Heart right ventricle (tissue), 16 donors: ENCODE results near the gene INHA. TPM values are rescaled to one million over a fixed set of nuclear protein-coding genes. Genes with fewer than 3 reads are reported as not detected.

Source experiments
- ATAC-seq, 8 donors: fragments of 200-7000 bp; cut with Tn5 transposase; one replicate each; pipeline ENCODE4 v1.9.1; 2020; ENCODE audit warnings: mild to moderate bottlenecking in 8 of 8, moderate library complexity in 8 of 8, moderate number of reproducible peaks in 1 of 8
- DNase-seq, 2 donors: peaks; one replicate each; pipeline ENCODE4 v3.0.0-alpha.2; 2020
- H3K27ac ChIP-seq, 10 donors: fragments of 200-600 bp; sonication (generic) in 2 of 10; one replicate each; pipeline versions ENCODE4 v1.5.0 to v1.8.0; 2020 to 2022; ENCODE audit warnings: mild to moderate bottlenecking in 3 of 10
- H3K27me3 ChIP-seq, 7 donors: fragments of 200-600 bp; one replicate each; pipeline ENCODE4 v1.8.0; 2021 to 2022; ENCODE audit warnings: mild to moderate bottlenecking in 2 of 7
- H3K36me3 ChIP-seq, 9 donors: fragments of 200-600 bp; sonication (generic) in 1 of 9; one replicate each; pipeline versions ENCODE4 v1.5.0 to v1.8.0; 2020 to 2022; ENCODE audit warnings: mild to moderate bottlenecking in 2 of 9
- H3K4me1 ChIP-seq, 9 donors: fragments of 200-600 bp; sonication (generic) in 1 of 9; one replicate each; pipeline versions ENCODE4 v1.5.0 to v1.8.0; 2020 to 2022; ENCODE audit warnings: mild to moderate bottlenecking in 4 of 9
- H3K4me3 ChIP-seq, 10 donors: fragments of 200-600 bp; sonication (generic) in 2 of 10; one replicate each; pipeline versions ENCODE4 v1.5.0 to v1.8.0; 2020 to 2022; ENCODE audit warnings: mild to moderate bottlenecking in 7 of 10, moderate library complexity in 2 of 10
- H3K9me3 ChIP-seq, 11 donors: fragments of 200-600 bp in 10 of 11; sonication (generic) in 2 of 11; one replicate each; pipeline versions ENCODE4 v1.5.0 to v1.8.0; 2013 to 2022; ENCODE audit warnings: mild to moderate bottlenecking in 2 of 11, control low read depth in 1 of 11, moderate library complexity in 1 of 11
- WGBS, 2 donors: extraction: QIAGEN DNeasy Blood & Tissue Kit; methylation state at CpG; one replicate each; pipeline ENCODE4 v1.1.7; 2013; ENCODE audit warnings: inconsistent platforms in 1 of 2; 5-methylcytosine and 5-hydroxymethylcytosine counted together
- intact Hi-C, 10 donors: fragments of 100-400 bp; cut with DNase I; formaldehyde crosslinking; loops; one replicate each; pipeline versions ENCODE4 v1.11.1 to v1.14.2; 2022
- polyA plus RNA-seq, 2 donors: library from polyadenylated mRNA; stranded (reverse); fragments of 200-250 nt; gene quantifications; one replicate each; pipeline ENCODE4 v1.2.3, GENCODE V29; 2013
- total RNA-seq, 10 donors: library from RNA; stranded (reverse); fragmentation: NEBNext Ultra II Directional in 3 of 10; extraction: Animal tissue kit (Norgen Biotek cat#: 25700) in 3 of 10; gene quantifications; one replicate each; pipeline versions ENCODE4 v1.2.1 to v1.2.4, GENCODE V29; 2021 to 2023
- TF ChIP-seq, protein P1 (sequence below), 9 donors: fragments of 200-600 bp; sonication (generic) in 2 of 9; IDR thresholded peaks; one replicate each; pipeline versions ENCODE4 v1.5.0 to v1.8.0; 2021 to 2022; ENCODE audit warnings: antibody characterized with exemption in 9 of 9, mild to moderate bottlenecking in 5 of 9, moderate library complexity in 1 of 9
- donor health status: Arrhythmogenic right ventricular cardiomyopathy.
- donor health status: ischemic (EF 13 %, LVEDD 7.1; RV severe dilation, severe dysfunction).
- donor health status: healthy with polysubstance abuse.
- donor health status: DM: no; HTN: yes; CAD: no.
- donor health status: DM: no; HTN: no; CAD: no.
- donor health status: ischemic (EF 25% LVEDD 6.9; RV normal size, moderate dysfunction).
- donor health status: ischemic (EF 25% LVEDD 5.7; RV mildly dilated, moderate dysfunction).
- donor health status: healthy.
- donor health status: DM: yes; HTN: yes; CAD: no.
- donor health status: Ischemic cardiomyopathy.
- donor health status: ischemic (EF 35%, LVEDD 5.7; RV mildly dilated, moderate dysfunction).
- donor health status: nonischemic (EF 11% LVEDD 7.7; RV severe dilation, severe dysfunction).
- donor health status: DM: yes; HTN: yes; CAD: no.
- donor health status: PGD.
- donor health status: ischemic (EF 29% LVEDD 5.4; RV normal size, mild dysfunction).
- donor health status: nonischemic (EF 23%, LVEDD 6.1; RV moderate dilation, normal function).

Gene INHA
- total and polyA plus RNA-seq, 12 donors: 1.1 to 22.1 (median 3.0) TPM

DNA sequence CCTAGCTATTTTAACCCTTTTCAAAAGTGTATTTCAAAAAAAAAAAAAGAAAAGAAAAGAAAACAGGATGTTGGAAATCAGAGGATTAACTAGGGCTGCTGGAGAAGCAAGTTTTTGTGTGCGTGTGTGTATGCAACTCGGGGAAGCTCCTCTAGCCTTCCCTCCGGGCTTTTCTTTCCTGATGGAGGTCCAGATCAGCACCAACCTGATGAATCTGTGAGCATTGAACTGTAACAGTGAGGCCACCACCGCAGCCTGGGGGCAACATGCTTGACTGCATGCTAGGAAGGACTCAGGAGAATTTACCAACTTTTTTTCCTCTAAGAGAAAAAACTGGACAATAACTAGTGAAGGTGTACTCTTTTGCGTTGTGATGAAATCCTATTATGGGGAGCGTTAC is 3.1 kb upstream of the INHA start:
- H3K4me1 ChIP-seq: peaks cover 2 to 34% (median 13%) of the 10 kb centered on the region in 9 donors
- H3K27ac ChIP-seq: no peak overlapping the region
- H3K27me3 ChIP-seq: peaks cover 0 to 38% (median 0%) of the 10 kb centered on the region in 7 donors
- ATAC-seq: no peak
- intact Hi-C loops: loop anchor here in 2 of 10 donors (5.0 to 10.0 kb wide), 2 partner anchors 58 to 66 kb away; partner anchors contain the start of gene SLC4A3 (in 1 of the 2)
- no peaks in the 10 kb centered on the region for H3K9me3 ChIP-seq
- TF ChIP-seq, protein P1, sequence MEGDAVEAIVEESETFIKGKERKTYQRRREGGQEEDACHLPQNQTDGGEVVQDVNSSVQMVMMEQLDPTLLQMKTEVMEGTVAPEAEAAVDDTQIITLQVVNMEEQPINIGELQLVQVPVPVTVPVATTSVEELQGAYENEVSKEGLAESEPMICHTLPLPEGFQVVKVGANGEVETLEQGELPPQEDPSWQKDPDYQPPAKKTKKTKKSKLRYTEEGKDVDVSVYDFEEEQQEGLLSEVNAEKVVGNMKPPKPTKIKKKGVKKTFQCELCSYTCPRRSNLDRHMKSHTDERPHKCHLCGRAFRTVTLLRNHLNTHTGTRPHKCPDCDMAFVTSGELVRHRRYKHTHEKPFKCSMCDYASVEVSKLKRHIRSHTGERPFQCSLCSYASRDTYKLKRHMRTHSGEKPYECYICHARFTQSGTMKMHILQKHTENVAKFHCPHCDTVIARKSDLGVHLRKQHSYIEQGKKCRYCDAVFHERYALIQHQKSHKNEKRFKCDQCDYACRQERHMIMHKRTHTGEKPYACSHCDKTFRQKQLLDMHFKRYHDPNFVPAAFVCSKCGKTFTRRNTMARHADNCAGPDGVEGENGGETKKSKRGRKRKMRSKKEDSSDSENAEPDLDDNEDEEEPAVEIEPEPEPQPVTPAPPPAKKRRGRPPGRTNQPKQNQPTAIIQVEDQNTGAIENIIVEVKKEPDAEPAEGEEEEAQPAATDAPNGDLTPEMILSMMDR (IDR thresholded peaks at IDR 0.05): no peak
- WGBS, 2 donors: 90% methylated on average over 6 of the region's 6 CpGs
- no peak overlapping the region for H3K4me3 ChIP-seq
- peaks cover 0 to 49% (median 12%) of the 10 kb centered on the region in 9 donors for H3K36me3 ChIP-seq
- no peak for DNase-seq

DNA sequence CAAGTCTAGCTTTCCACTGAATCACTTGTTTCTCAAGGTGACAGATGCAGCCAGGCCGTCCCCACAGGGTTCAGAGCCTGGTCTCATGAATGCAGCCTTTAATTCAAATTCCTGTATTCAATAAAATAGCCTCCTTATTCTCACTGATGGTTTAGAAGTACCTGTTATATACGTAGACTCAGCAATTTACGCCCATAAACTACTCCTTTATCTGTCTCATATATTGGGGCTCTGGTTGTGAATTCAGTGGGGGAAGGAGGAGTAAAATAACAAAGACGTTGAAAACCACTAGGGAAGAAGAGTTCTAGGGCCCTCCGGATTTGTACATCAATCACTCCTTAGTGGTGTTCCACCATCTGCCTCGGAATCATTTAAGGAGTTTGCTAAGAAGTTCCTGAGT is 2.5 kb upstream of the INHA start:
- Histone ChIP-seq H3K4me3 (peak overlapping the region in 7 of 10 donors; percentile 64 to 75 (median 70)), H3K27me3 (peaks cover 0 to 38% (median 0%) of the 10 kb centered on the region in 7 donors), H3K9me3 (no peaks in the 10 kb centered on the region), H3K27ac (peak overlapping the region in 6 of 10 donors; percentile 65 to 95 (median 92)), H3K4me1 (peaks cover 2 to 34% (median 13%) of the 10 kb centered on the region in 9 donors), H3K36me3 (peaks cover 0 to 43% (median 8%) of the 10 kb centered on the region in 9 donors)
- 70 to 75% methylated on average over 6 of the region's 6 CpGs for WGBS, 2 donors
- no peak for ATAC-seq
- intact Hi-C loops: loop anchor here in 5 of 10 donors (2.0 to 10.0 kb wide), 7 partner anchors 27 to 73 kb away; partner anchors contain the start of genes CHPF (in 2 of the 5), SLC4A3 (in 2 of the 5) and STK11IP (in 1 of the 5)
- TF ChIP-seq, protein P1 (IDR thresholded peaks at IDR 0.05): no peak
- DNase-seq: no peak

DNA sequence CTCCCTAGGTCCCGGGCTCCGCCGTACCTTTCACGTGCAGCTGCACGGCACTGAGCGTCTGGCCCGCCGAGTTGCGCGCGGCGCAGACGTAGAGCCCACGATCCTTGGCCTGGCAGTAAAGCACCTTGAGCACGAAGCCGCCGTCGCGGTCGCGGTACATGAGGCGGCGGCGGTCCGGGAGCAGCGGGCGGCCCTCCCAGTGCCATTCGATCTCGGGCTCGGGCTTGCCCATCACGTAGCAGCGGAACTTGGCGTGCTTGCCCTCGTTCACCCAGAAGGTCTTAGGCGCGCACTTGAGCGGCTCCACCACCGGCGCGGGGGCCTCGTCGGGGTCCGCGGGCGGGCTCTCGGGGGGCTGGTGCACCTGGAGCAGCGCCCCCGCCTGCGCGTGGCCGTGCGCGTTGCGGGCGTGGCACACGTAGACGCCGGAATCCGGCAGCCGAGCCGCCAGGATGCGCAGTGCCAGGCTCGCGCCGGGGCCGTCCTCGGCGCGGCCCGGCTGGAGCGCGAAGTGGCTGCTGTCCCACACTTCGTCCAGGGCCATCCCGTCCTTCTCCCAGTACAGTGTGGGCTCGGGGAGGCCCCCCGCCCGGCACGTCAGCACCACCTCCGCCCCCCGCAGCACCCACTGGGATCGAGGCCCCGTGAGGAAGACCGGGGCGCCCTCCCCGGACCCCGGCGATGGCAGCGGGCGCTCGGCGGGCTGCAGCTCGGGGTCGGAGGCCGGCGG is 1.8 kb upstream of the INHA start:
- 6 to 12% methylated on average over 89 to 95 of the region's 95 CpGs for WGBS, 2 donors
- intact Hi-C loops: loop anchor here in 4 of 10 donors (2.0 to 5.0 kb wide), 6 partner anchors 26 to 72 kb away; partner anchors contain the start of genes CHPF (in 2 of the 4), SLC4A3 (in 1 of the 4) and STK11IP (in 1 of the 4)
- DNase-seq (peak in 1 of 2 donors; percentile 52), ATAC-seq (peak in 5 of 8 donors; percentile 12 to 36 (median 29))
- Histone ChIP-seq H3K4me3 (peak overlapping the region; percentile 9 to 95 (median 70)), H3K4me1 (peaks cover 2 to 34% (median 13%) of the 10 kb centered on the region in 9 donors), H3K27me3 (peaks cover 0 to 38% (median 0%) of the 10 kb centered on the region in 7 donors), H3K36me3 (peaks cover 0 to 36% (median 7%) of the 10 kb centered on the region in 9 donors), H3K9me3 (no peaks in the 10 kb centered on the region), H3K27ac (peak overlapping the region; percentile 65 to 95 (median 88))
- TF ChIP-seq, protein P1 (IDR thresholded peaks at IDR 0.05): peak in 1 of 9 donors; percentile 20

DNA sequence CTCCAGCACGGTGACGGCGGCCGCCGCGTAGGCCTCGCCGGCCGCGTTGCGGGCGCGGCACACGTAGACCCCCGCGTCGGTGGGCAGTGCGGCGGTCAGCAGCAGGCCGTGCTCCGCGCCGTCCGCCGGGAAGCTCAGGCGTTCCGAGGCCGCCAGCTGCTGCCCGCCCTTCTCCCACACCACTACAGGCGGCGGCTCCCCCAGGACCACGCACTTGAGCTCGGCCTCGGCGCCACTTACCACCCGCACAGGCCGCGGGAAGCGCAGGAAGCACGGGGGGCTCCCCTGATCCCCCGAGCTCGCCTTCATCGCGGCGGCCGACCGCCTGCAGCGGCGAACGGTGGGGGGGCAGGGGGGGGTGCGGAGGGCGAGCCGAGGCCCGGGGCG is 1.2 kb upstream of the INHA start:
- H3K4me3 ChIP-seq: peak overlapping the region in 9 of 10 donors; percentile 64 to 95 (median 70)
- TF ChIP-seq, protein P1 (IDR thresholded peaks at IDR 0.05): no peak
- H3K4me1 ChIP-seq: peaks cover 2 to 38% (median 13%) of the 10 kb centered on the region in 9 donors
- H3K9me3 ChIP-seq: no peaks in the 10 kb centered on the region
- H3K27ac ChIP-seq: peak overlapping the region; percentile 65 to 95 (median 88)
- ATAC-seq: peak in 3 of 8 donors; percentile 2 to 38 (median 6)
- peak in 1 of 2 donors; percentile 41 for DNase-seq
- intact Hi-C loops: loop anchor here in 5 of 10 donors (1.0 to 5.0 kb wide), 7 partner anchors 26 to 71 kb away; partner anchors contain the start of genes CHPF (in 2 of the 5), SLC4A3 (in 1 of the 5) and STK11IP (in 1 of the 5)
- peaks cover 0 to 38% (median 0%) of the 10 kb centered on the region in 7 donors for H3K27me3 ChIP-seq
- peaks cover 0 to 31% (median 7%) of the 10 kb centered on the region in 9 donors for H3K36me3 ChIP-seq
- WGBS, 2 donors: 0 to 1% methylated on average over 33 to 55 of the region's 55 CpGs
